Dedifferentiated amniotic fluid mesenchymal stem cell (primary cell): ENCODE results near the gene SEMA3C.
A peak's percentile ranks its signal among the peaks of the same experiment; 100 is the strongest.

Experiments
- DNase-seq: peaks from one replicate; pipeline ENCODE4 v3.0.0-alpha.2; 2016; ENCODE audit errors: extremely low spot score

The SEMA3C gene

DNA sequence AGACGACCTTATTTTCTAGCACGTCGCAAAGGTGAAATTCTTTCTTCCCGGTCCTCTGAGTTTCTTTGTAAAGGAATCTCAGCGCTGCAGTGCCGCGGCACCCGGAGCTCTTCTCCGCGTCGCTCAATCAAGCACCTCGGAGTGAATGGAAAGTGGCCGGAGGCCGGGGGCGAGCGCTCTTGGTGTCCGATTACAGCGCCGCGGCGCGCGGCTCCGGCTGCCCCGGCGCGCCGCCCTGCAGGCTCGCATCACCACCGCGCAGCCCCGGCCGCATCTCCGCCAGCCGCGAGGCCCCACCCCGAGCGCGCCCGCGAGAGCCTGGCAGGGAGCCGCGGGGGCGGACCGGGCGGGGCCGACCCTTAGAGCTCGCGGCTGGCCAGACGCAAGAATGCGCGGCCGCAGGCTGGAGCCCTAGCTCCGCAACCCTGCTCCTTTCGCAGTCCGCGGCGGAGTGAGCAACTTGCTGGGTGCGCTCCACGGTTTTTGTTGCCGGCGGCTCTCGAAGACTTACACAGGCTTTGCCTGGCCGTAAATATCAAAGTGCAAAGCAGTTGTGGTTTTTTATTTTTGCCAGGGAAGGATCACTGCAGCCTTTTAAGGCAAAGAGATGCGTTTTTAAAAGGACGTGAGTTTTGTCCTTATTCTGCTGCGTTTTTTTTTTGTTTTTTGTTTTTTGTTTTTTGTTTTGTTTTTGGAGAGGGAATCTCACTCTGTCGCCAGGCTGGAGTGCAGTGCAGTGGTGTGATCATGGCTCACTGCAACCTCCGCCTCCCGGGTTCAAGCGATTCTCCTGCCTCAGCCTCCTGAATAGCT, at the start of gene SEMA3C:
Gene SEMA3C, minus strand, starts transcription at position 143 of the 813 bp plus-strand sequence. CDS start 2,270 bp downstream, outside the sequence.
- peak; percentile 88 for DNase-seq

DNA sequence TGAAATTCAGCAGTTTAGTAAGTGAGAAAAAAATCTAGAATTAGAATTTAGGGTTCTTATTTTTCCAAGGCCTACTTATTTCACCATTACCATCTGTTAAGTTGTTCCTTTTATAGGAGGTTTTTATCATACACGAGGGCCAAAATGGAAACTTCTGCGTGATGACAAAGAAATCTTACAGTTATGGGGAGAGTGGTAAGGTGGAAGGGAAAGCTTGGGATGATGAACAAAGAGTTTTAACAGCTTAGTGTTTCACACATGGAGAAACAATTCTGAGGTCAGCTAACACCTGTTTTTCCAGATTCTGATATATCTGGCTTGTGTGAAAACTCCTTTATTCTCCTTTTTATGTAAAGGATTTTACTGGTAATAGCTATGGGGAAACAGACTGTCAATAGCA, 49.8 kb upstream of the SEMA3C start:
- DNase-seq: no peak

DNA sequence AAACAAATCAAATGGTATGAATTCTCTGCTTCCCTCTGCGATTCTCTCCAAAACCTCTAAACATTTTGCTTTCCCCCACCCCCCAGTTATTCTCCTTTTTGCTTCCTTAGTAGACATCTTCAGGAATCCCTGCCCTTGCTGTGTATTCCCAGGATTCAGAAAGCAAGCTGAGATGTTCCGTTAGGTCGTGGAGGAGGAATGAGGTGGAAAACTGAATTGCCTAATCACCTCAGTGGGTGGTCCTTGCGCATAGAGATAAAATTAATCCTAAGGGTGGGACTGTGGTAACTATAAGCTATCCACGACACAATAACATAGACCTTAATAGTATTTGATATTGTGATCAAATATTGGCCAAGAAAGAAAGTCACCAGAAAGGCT, 49.1 kb upstream of the SEMA3C start:
- no peak for DNase-seq

DNA sequence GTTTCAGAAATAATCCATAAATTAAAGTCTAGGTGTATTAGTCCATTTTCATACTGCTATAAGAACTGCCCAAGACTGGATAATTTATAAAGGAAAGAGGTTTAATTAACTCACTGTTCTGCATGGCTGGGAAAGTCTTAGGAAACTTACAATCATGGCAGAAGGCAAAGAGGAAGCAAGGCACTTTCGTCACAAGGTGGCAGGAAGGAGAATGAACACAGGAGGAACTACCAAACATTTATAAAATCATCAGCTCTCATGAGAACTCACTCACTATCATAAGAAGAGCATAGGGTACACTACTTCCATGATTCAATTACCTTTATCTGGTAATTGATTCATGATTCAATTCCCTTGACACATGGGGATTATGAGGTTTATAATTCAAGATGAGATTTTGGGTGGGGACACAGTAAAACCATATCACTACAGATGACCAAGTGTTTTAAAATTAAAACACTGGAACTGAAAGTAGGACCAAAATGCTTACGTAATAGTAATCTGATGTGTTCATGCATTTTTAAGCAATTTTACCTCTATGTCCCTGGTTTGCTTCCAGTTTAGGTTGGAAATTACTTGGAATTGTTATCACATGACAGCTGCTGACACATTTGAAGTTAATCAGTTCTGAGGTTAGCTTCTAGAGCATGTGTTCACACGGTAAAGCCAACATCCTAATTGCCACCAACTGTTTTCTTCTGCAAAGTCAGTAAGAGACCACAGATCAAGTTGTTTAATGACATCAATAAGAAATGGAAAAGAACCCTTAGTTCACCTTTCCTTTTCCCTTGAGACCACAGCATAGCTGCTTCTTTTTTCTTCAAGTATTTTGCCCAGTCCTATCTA, 48.4 kb upstream of the SEMA3C start:
- no peak for DNase-seq

DNA sequence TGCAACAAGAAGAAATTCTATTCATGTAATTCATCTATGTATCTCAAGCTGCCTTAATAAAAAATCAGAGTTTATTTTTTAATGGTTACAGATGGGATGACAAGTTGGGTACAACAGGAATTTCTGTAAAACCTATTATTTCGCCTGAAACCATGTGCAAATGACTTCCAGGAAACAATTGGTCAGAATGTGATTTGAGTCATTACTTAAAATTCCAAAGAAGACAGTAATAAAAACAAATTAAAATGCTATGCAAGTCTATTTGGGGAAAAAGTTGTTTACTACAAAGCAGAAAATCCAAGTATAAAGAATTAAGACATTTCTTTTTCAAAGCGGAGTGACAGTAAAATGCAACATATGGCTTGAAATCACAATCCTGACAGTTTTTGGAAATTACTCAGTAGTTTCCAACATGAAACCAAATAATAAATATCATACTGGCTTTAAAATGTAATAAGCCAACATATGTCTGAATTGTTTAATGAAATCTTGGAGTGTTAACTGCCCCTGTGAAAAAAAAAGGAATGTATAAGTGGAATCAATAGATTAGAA, 41.5 kb upstream of the SEMA3C start:
- no peak for DNase-seq

DNA sequence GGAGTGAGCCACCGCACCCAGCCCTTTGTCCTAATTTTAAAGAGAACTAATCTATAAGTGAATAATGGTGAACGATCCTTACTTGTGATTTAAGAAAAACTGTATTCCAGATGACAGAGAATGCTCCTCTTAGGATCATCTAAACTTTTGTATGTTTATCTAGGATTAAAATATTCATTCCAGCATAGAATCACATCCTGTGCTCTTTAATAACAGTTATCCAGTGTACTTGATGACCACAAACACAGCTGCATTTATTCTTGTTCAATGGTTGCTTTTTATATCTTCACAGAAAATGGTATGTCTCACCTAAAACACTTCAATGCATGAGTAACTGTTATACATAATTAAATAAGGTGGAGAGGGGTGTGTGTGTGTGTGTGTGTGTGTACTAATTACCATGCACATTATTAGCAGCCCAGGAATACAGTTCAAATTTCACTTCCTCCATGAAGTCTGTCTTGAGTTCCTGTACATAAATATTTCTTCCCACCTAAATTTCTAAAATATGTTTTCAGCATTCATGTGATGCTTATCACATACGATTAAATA, 38.5 kb upstream of the SEMA3C start:
- DNase-seq: no peak

DNA sequence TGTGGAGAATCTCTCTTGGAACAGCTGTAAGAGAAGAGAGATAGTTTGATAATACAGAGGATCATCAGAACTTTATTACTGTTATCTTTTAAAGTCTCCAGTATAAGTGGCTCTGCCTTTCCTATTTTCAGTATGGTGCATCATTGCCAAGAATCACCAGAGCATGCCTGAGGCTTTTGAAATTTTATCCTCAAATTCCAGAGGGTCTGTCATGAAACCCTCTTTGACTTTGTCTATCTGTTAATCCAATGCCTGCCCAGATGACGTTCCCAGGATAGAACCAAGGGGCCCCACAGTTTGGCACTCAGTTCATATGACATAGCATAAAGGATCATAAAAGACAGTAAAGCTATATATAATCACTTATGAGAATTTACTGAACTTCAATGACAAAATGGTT, 35.3 kb upstream of the SEMA3C start:
- no peak for DNase-seq

DNA sequence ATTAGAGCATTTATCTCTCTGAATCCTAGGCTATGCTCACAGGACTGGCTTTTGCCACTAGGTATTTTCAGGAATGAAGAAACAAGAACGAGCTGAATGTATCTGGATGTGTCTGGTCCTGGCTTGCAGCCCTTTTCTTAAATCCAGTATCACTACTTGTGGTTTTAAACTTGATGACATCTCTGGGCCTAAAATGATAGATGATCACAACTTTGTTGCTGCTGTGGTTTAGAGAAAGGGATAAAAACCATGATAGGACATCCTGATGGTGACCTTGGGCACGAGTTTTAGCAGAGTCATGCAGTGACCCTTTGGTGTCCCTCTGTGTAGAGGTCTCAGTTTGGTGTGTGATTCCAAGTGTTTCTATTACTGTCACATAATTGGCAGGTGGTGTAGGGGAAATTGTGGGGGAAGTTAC, 31.7 kb upstream of the SEMA3C start:
- DNase-seq: no peak

DNA sequence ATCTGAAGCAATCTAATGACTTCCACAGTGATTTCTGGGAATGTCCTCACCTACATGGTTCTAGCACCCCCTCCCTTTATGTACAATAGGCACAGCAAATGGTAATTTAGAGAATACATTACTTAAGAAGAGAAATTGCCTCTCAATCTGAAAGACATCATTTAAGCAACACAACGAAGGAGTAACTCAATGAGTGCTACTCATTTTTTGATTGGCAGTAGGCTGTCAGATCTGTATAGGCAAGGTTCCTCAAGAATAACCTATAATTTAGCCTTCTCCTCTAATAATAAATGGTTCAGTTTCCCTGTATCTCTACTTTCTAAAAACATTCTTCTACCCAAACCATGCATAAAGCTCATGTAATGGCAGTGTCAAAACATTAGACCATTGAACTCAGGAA, 30.6 kb upstream of the SEMA3C start:
- DNase-seq: no peak

DNA sequence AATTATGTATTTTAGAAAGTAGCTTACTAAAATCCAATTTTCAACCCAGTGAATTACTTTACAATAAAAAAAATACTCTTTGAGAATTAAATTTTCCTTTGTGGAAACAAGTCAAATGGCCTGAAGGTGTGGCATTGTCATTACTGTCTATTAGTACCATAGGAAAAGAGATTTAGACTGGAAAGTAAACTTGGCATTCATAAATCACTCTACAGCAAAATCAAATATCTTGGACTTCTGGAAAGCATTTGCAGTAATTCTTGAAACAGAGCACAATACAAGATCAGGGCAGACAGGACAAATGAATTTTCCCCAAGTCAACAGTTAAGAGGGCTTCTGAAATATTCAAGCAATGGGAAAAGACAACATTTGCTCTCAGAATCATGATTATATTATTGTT, 28.0 kb upstream of the SEMA3C start:
- no peak for DNase-seq

DNA sequence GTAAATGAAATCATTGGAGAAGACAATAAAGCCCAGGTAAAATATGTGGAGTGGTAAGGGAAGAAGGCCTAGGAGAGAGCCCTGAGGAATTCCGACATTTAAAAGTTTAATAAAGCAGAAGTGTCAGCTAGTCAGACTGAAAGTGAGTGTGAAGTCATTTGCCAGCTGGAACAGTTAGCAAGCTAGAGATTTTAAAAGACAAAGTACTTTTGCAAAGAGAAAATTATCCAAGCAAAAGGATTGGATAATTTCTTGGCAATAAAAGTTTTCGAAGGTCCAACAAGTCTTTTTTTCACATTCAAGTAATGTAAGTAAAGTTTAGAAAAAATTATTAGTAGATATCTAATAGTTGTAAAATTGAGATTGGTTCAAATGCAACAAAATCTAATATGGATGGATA, 27.1 kb upstream of the SEMA3C start:
- DNase-seq: no peak

DNA sequence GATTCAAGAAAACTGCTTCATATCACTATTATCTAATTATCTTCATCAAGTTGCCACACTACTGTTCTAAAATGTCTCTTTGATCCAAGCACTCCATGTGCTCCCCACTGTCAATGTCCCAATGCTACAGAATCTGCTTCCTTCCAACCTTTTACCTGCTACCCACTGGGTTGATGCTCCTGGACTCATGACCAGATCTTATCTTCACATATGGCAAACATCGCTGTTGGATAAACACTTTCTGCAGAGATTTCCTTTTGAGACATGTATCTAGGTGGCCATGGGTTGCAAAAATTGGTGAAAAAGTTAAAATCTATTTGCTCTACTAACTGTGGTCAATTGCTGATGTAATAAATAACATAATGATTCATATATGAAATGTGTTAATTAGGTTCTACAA, 24.5 kb upstream of the SEMA3C start:
- no peak for DNase-seq

DNA sequence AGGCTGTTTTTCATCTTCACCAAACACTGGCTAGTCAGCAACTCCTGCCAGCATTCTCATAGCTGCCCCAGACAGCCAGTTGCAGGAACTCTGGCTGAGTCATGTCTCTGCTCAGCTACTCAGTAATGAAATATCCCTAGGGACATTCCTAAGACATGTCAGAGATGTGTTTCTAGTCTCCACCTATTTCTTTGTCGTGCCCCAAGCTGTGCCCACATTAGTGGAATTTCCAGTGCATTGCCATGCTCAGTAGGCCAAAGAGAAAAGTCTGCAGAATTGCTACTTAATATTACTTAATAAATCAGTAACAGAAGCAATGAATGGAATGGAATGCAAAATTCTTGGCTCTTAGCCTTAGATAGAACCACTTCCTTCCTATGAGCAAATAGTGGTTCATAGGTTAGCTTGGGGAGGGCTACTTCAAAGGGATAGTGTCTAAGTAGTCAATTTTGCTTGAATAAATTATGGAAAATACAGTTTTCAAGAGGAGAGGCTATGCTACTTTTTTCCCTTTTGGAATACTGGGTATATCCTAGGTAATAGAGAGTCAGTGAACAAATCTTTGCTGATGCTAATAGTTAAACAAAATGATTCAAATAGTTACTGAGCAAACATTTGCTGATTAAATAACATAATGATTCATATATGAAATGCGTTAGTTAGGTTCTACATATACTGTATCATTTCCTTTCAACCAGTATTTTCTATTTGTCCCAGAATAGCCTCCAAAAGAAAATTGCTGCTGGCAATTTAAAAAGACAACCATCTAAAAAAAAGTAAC, 23.6 kb upstream of the SEMA3C start:
- peak; percentile 95 for DNase-seq

DNA sequence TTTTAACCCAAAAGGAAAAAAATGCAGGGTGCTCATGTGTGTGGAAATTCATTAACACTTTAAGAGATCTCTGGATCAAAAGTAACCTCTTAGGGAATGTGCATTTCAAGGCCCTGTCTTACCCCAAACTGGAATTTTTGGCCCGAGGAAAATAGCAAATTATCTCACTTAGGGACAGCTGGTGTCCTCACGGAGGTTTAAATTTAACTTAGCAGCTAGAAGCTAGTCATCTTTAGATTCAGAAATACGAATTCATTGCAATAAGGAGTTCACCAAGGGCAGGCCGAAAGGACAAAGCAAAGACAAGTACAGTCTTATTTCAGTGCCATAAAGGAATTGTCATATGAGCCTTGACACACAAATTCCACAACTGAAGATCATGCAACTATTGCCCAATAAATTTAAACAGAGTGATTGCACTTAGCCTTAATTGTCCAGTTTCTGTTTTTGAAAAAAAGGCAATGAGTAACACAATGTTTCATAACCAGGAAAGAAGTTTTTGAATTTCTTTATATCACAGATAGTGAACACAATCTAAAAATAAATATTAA, 22.4 kb upstream of the SEMA3C start:
- DNase-seq: peak; percentile 62

DNA sequence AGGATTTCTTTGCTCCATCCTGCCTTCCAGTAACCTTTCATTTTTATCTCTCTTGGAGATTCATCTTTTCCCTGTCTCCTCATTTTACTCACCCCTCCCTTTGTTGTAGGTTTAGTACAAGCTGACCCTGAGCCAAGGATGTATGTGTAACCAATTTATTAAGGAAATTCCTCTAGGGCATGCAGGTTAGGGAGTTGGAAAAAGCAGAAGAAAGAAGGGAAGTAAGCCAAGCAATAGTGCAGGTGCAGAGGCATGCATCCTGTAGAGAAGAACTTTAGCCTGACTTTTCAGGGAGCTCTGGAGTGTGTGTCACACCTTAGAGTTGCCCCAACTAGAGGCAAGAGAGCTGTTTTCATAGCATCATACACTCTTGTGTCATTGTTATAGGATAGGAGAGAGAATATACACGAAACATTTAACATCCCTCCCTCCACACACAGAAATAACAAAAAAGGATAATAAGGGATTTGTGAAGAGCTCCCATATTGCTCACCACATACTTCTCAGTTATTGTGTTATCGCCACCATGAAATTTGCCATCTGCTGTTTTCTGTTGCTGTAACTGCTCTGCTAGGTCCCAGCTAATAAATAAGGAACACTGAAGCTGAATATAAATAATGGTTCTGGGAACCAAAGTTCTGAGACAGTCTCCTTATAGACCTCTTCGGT, 21.8 kb upstream of the SEMA3C start:
- no peak for DNase-seq

DNA sequence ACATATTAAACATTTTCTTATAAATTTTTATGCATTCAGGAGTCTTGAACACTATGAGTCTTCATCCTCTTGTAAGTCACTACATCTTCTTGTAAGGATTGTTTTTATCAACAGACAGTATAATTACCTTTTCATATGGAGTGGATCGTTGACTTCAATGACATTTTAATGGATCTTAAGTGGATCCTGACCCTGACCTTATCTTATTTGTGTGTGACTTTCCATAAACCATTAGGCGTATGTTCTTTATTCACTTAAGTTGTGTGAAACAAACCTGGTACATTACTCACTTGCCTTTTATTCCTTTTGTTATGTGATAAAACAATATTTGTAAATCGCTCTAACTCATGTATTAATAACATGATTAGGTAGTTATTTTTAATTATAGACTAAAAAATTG, 18.5 kb upstream of the SEMA3C start:
- no peak for DNase-seq

DNA sequence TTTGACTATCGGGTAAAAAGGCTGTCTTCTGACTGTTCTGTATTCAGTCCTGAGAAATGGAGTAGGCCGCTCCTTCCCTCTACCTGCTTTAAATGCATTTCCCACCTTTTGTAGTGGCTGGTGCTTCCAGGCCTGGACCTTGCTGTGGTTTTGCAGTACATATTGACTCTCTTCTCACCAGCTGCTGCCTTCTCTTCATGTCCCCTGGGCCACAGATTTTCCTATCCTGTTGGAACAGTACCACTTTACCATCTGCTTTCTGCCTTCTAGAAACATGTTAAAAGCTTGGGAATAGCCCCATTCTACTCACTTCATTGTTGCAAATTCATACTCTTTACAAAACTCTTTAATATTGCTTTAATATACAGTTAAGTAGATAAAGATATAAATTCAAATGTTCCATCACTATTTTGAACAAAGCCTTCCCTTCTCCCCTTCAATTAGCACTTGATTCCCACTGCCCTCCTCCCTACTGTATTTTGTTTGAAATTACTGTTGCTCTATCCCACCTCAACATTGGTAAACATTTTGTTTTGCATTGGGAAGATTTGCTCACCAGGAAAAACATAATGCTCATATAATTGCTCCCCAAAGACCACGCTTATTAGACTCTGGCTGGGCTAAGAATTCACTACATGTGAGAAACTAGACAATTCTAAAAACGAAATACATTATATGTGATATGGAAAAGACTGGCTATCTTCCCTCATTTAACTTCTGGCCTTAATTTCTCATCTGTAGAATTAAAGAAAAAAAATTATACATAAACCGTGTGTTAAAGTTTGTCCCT, 17.3 kb upstream of the SEMA3C start:
- no peak for DNase-seq

DNA sequence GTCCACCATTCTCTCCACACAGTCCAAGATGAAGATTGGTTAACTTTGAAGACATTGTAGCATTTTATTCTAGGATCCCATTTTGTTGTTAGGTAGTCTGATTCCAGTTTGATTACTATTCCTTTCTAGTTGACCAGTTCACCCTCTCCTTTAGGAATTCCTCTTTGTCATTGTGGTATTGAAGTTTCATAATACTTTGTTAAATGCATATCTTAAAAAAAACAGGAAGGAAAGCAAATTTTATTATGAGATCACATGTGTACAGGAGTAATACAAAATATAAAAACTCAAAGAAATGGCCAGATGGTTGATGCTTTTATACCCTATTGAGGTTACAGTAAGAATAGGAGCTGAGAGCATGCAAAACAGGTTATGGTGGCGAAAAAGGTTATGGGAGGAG, 15.5 kb upstream of the SEMA3C start:
- no peak for DNase-seq

DNA sequence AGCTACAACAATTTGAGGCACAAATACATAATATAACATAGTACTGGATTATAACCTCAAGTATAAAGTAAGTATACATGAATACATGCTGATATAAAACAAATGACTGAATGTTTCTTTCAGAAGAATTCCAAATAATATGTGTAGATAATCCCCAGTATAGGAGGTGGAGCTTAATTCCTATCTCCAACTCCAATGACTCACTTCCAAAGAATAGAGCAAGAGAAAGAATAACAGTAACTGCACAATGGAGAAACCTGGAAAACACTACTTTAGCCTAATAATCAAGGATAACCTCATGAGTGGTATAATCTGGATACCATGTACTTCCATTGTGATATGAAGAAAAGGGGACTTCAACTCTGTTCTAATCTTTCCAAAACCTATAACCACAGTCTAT, 13.7 kb upstream of the SEMA3C start:
- no peak for DNase-seq

DNA sequence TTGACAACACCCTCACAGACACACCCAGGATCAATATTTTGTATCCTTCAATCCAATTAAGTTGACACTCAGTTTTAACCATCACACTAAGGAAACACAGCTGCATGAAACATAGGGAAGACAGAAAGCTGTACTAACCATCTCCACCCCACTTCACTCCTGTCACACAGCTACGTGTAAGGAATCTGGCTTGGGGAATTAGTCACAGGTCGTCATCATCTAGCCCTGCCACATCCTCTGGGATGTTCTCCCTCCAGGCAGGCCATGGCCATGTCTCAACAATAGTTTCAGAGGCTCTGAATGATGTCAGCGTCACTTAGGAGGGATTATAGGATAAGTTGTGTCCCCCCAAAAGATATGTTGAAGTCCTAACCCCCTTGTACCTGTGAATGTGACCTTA, 10.8 kb upstream of the SEMA3C start:
- no peak for DNase-seq
